HG03469 (cell line): ENCODE data around the gene FXR1.
"Not testable (repeated sequence)": the region's sequence is repeated elsewhere in the genome, so short reads cannot be mapped to it uniquely, and the experiment has no call there.

Experiments
- ATAC-seq: cut with Tn5 transposase; IDR thresholded peaks from one replicate; pipeline ENCODE4 v1.9.1; 2021; ENCODE audit warnings: mild to moderate bottlenecking, moderate library complexity, moderate number of reproducible peaks; ENCODE audit not compliant: unreplicated experiment

Gene FXR1

DNA sequence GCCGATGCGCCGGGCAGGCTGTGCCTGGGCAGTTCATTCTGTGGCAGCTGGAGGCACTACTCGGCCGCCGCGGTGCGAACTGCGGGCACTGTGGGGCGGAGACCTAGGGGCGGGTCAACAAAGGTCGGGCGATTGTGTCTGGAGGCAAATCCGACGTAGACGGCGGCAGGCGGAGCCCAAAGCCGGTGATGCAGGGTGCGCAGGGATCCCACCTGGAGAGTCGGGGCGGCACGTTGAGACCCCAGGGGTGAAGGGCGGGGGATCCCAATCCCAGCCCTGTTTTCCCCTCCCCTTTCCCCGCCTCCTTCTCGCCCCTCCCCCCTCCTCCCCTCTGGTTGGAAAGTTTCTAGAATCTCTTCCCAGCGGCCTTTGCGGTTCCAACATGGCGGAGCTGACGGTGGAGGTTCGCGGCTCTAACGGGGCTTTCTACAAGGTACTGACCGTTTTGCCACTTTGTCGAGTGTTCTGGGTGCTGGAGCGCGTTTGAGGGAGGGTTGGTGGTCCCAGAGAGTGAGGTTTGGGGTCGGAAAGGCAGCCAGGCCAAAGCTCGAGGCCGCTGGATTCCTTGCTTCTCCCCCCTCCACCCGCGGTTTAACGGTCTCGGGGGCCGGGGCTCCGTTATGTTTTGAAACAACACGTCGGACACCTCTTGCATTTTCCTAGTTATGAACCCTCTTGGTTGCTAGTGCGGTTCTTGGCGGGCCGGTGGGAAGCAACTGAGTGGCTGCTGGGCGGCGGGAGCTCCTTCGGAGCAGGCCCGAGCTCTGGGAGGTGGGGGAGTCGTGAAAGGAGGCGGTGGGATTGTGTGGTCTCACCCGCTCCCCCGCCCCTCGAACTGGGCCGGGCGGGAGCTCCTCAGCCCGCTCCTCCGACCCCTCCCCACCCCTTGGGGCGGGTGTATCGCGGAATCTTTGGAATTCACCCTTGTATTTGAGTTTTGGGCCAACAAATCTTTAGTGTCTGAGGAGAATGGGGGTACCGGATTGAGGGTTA, at the start of gene FXR1:
FXR1 (plus strand) TSS at position 367 of the 993 bp plus-strand sequence; CDS start at position 383, 16 bp downstream.
- ATAC-seq: peak; percentile 99

DNA sequence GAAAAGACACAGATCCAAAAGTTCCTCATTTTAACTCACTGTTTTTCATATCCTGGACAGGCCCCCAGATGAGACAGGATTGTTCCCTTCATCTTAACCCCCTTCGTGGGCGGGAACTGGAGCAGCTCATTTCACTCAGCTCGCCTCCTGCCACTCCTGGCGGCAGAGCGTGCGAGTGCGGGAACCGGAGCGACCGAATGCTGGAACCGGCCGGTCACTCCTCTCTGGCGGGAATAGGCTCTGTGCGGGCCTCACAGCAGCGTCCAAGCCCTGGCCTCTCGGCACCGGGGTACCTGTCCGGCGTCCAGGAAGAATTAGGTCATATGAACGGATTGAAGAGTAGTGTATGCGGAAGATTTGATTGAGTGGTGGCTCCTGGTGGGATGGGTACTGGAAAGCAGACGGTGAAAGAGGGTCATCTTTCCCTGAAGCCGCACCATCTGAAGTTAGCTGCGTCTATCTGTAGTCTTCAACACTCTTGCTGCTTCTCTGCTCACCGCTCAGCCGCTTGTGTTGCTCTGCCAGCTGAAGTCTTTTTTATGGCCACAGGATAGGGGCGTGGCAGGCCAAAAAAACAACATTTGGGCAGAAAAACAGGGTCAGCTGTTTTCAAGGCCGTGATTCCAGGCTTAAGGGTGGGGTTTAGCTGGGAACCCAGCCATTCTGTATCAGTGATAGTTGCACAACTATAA, 42.3 kb upstream of the FXR1 start:
- no peak for ATAC-seq

DNA sequence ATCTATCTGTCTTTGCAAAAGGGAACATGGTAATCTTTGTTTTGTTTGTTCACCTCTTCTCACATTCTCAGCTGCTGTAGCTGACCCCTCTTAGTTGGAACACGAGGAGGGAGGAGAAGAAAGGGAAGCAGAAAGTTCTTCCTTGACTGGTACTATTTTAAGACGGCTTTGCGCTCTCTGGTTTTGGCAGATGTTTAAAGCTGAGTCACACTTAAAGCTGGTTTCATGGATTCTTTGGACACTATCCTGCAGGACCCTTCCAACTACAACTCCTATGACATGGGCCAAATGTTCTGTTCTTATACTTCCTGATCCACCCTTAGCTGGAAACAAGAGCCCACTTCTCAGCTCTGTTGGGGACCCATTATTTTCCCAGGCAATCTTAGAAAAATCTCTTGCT, 40.6 kb upstream of the FXR1 start:
- ATAC-seq: no peak

DNA sequence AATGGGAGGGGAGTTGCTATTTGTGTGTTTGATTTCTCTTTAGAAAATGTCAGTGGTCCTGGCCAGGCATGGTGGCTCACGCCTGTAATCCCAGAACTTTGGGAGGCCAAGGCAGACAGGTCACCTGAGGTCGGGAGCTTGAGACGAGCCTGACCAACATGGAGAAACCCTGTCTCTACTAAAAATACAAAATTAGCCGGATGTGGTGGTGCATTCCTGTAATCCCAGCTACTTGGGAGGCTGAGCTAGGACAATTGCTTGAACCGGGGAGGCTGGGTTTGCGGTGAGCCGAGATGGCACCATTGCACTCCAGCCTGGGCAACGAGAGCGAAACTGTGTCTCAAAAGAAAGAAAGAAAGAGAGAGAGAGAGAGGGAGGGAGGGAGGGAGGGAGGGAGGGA, 40.0 kb upstream of the FXR1 start:
- ATAC-seq: not testable (repeated sequence)

DNA sequence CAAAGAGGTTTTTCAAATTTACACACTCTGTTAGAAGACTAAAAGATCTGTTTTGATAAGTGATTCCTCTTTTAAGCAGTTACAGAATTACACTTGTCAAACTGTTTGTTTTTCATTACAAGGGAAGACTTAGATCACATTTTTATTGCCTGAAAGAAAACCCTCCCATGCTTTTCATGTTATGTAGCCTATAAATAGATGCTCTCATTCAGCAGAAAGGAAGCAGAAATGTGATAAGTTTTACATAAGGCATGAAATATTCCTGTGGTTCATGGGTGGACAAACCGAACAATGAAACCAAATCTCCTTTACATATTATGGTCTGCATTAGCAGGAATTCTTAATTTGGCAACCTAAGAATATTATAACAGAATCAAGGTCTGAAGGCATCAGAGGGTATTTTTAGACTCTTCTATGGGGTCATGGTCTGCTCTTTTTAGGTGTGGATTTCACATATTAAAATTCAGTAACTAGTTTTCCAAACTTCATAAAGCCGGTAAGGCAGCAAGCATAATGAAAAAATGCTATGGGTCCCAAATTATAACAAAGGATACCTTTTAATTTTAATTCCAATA, 37.3 kb upstream of the FXR1 start:
- ATAC-seq: no peak

DNA sequence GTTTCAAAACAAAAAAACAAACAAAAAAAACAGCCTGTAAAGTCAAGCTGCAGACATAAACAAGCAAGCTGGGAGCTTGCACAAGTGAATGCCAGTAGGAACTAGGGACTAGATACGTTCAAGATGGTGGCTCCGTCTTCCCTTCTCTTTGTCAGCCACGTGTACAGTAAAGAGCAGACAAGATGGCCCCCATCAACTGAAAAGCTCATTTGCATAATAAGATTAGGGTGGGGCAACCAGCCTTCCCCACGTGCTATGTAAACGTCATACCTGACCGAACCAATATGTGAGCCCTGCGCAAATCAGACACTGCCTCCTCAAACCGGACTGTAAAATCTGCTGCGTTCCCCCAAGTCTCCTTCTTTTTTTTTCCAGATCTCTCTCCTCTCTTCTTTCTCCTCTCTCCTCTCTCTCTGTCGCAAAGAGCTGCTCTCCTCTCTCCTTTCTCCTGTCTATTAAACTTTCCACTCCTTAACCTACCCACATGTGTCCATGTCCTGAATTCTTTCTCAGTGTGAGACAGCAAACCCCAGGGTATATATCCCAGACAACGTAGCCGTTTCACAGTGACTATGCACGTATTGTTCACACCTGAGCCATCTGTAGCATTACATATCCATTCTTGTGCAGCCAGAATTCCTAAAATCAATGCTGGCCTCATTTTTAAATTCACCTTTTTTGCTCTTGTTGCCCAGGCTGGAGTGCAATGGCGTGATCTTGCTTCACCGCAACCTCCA, 31.2 kb upstream of the FXR1 start:
- ATAC-seq: no peak

DNA sequence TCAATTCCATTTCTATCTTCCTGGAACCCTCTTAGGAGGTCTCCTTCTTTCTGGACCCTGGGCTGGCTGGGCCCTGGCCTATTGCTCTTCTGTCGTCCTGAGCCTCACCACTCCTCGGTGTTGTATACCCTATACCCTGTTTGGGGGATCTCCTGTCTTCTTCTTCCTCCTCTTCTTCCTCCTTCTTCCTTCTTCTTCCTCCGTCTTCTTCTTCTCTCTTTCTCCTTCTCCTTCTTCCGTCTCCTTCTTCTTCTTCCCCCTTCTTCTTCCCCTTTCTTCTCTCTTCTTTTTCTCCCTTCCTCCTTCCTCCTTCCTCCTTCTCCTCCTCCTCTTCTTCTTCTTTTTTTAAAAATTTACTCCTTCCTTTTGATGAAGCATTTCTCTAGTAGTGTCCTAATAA, 30.4 kb upstream of the FXR1 start:
- no peak for ATAC-seq

DNA sequence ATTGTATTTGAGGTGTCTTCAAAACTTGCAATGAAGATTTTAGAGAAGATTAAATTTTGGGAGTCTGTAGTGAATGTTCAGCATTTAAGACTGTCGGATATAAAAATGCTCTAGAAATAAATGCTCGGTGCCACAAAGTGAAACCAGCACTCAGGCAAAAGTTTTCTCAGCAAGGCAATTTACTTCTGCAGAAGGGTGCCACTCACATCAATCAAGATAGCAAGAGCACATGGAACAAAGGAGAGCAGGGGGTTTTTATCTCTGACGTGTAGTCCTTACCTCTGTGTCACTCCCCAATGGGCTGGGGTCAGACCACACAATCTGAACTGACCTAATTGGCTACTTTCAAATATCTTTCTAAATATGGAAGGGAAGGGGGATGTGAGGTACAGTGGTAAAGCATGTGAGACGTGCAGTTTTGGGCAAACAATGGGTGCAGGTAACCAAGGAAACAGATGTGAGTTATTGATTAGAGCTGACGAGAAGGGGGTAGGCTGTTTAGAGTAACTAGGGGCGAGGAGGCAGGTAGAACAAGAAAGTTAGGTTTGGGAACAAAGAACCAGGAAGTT, 23.4 kb upstream of the FXR1 start:
- no peak for ATAC-seq

DNA sequence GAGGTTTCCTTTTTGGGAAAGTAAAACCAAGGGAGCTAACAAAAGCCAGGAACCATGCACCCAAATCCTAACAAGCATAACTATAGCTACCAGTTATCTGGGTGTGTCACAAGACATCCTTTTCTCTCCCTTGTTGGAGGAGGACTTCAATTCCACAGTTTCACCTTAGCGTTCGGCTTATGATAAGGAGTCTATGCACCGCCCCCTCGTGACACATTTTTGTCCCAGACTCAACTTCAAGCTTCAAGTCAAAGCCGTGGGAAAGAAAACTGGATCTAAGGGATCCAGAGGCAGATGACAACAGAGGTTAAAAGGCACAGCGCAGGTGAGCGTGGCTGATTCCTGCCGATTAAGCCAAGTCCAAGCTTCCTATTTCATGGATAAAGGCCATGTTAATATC, 13.9 kb upstream of the FXR1 start:
- ATAC-seq: no peak

DNA sequence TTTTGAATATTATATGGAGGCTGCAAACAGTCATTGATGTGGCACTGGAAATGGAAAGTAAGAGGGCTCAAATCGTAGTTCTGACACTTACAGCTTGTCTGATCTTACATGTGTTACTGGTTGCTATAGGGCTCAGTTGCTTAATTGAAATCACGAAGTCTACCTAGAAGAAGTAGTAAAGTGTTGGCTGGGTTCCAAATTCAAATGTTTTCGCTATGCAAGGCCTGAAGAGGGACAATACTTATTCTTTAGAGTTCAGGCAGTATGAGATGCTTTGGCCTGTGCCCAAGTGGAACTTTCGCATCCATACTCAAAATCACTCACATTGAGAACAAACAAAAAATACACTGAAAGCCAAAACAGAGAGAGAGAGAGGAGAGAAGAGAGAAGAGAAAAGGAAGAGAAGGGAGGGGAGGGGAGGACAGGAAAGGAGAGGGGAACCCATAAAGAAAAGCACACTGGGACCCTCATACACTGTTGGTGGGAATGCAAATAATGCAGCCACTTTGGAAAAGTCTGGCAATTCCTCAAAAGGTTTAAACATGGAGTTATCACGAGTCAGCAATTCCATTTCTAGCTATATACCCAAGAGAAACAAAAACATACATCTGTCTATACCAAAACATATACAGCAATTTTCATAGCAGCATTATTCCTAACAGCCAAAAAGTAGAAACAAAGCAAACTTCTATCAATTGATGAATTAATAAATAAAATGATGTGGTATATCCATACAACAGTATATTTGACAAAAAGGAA, 2.9 kb upstream of the FXR1 start:
- ATAC-seq: no peak

DNA sequence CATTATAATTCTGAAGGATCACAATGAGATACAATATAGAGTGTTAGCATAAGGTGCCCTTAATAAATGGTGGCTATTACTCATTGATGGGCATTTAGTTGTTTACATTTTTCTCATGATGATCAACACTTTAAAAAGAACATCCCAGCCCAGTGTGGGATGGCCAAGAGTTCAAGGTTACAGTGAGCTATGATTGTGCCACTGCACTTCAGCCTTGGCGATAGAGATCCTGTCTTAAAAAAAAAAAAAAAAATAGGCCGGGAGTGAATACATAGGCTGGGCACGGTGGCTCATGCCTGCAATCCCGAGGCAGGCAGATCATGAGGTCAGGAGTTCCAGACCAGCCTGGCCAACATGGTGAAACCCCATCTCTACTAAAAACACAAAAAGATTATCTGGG, 1.6 kb upstream of the FXR1 start:
- no peak for ATAC-seq

DNA sequence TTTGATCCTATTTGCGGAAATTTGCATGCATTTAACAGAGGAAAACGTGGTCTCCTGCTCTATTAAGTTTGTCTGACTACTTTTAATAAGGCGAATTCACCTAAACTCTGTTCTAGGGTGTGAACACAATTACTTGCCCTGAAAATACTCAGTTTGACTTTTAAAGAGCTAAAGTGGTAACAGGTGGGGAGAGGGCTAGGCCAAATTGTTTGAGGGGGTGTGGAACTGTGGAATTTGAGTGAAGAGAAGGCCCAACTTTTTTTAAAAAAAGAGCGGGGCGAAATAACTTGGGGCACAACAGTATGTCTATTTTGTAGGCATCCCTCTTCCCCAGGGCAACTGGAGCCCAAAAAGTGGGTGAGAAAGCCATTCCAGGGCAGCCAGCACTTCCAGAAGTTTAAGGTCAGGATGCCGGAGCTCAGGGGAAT, 580 bp upstream of the FXR1 start:
- ATAC-seq: no peak

DNA sequence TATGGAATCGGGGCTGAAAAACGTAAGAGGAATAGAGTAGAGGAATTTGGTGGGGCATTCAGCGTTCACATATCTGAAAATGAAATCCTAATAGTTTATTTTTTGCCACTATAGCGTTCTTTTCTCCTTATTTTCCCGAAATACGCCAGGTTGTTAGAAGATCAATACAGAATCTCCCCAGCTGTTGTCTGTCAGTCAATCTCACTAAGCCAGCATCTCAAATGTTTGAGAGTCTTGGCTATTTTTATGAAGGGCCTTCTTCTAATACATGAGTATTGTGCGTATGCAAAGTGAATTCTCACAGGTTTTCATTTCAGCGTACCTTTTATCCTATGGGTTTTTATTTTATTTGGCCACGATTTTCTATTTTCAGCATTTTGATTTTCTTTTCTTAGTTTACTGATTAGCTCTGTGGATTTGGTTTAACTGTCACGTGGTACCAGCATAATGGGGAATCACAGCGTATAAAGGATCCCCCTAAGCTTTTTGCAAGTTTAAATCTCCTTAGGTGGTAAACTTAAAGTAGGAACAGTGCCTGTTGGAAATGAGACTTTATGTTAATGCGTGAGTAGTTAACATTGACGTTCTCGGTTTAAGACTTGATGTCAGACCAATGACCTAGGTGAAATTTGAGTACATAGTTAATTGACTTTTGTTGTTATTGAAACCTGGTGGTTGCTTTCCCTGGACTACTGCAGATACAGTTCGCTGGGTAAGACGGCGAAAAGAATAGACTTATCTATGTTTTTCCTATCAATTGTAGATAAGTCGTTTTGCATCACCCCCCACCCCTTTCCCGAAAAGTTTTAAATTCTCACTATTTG, 1.3 kb downstream of the FXR1 start:
- ATAC-seq: no peak

DNA sequence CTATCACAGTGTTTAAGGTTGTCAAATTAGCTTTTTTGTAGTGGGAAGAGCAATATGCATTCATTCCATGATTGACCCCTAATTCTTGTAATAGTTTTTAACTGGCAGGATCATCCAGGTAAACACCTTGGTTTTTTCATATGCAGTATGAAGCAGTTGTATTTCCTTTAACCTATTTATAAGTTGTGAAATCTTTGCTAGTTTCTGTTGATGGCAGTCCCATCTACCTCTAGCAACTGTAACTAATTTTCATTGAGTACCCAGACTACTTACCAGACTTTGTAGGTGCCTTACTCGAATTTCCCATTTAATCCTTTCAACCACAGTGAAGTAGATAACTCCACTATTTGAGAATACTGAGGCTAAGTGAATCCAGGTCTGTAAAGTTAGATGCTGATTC, 6.1 kb downstream of the FXR1 start:
- ATAC-seq: no peak

DNA sequence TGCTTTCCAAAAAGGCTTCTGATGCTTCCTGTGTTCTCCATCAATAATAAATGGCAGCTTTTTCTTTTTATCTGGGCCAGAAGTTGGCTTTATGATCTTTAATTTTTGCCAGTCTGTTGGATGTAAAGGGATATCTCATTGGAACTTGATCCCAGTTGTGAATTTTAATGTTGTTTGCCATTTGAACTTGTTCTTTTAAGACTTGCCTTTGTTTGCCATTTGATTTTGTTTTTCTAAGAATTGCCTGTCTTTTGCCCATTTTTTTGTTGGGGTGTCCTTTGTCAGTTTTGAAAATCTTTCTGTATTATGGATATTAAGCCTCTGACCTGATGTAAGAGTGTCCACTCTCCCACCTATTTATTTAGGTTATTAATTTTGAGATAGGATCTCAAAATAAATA, 9.8 kb downstream of the FXR1 start:
- no peak for ATAC-seq

DNA sequence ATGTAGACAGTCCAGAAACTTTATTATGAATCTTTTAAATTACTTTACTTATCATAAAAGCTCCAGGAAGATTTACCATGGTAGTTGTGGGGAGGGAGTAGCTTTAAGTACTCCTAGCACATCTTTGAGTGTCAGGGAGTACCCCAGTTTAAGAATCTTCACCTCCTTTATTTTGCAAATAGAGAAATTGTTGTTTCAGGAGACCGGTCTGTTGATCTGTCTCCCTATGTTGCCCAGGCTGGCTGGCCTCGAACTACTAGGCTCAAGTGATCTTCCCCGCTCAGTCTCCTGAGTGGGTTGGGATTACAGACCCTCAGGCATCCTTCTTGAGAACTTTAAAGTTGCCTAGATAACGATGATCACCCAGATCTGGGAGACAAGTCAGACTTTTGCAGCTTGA, 11.1 kb downstream of the FXR1 start:
- ATAC-seq: no peak

DNA sequence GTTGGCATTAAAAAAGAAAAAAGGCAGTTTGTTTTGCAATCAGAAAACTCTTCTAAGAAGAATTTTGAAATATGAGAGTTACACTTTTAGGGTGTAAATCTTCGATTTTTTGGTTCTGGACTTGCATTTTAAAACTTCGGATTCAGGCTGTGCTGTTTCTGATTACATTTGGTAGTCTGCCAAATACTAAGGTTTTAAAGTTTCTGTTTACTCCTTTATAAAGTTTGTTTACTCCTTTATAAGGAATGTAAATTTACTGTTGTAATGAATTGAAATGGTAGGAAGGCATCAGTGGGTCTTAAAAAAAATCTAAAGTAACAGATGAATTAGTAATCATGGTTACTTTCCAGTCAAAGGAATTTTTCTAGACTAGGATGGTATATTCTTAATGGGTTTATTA, 14.1 kb downstream of the FXR1 start:
- no peak for ATAC-seq

DNA sequence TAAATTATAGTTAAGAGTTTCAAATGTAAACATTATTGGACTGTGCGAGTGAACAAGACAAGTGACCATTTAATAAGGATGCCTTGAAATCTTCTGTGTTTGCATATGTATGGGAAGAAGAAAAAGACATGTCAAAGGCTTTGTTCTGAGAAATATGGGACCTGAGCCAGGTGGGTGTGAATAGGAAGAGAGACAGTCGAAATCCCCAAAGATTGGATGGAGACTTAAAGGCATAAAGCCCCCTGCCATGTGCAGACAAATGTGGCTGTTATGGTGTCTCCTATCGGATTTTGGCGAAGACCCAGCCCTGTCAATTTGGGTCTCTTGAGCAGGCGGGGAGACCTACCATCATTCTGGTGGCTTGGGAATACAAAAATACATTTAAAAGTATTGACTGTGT, 16.9 kb downstream of the FXR1 start:
- no peak for ATAC-seq

DNA sequence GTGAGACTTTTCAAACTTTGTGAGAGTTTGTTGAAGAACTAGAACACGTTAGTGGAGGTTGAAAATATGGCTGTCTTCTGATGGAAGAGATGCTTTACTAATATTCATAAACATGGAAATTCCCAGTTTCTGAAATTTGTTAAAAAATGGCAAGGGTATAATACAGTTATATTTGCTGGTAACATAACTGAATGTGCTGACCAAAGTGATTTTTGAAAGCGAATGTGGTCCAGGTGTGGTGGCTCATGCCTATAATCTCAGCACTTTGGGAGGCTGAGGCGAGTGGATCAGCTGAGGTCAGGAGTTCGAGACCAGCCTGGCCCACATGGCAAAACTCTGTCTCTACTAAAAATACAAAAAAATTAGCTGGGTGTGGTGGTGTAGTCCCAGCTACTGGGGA, 18.1 kb downstream of the FXR1 start:
- ATAC-seq: no peak
